ENCODE measurements around the gene ATP11C.

GRCh38 chrX:139776599-139776998 lies 156.3 kb downstream of the ATP11C start:
- TF ChIP-seq POLR2AphosphoS5 (IDR thresholded peaks at IDR 0.05), result no peak
- TF ChIP-seq CTCF (IDR thresholded peaks at IDR 0.05), result no peak
- TF ChIP-seq POLR2A (IDR thresholded peaks at IDR 0.05), result no peak
